SK-N-SH (cell line): ENCODE measurements around the gene JAZF1.

Experiments used
- CHD2 ChIP-seq: fragments of 150-350 bp; IDR thresholded peaks from 2 replicates; pipeline ENCODE4 v1.6.1; 2018; ENCODE audit warnings: low read length; ENCODE audit not compliant: partially characterized antibody
- GABPA ChIP-seq: IDR thresholded peaks from 2 replicates; pipeline ENCODE4 v1.4.0; 2012; ENCODE audit warnings: low read depth, mild to moderate bottlenecking
- GATA2 ChIP-seq: sonication (generic); formaldehyde crosslinking; IDR thresholded peaks from 2 replicates; pipeline ENCODE4 v1.5.0; 2020; ENCODE audit warnings: mild to moderate bottlenecking, missing genetic modification reagents
- NFIC ChIP-seq: IDR thresholded peaks from 2 replicates; pipeline ENCODE4 v1.4.0; 2012; ENCODE audit warnings: borderline replicate concordance
- TF ChIP-seq, protein P1 (sequence below): fragments of 200-600 bp; sonication (generic); IDR thresholded peaks from 2 replicates; pipeline ENCODE4 v1.6.1; 2017; ENCODE audit warnings: antibody characterized with exemption, mild to moderate bottlenecking, moderate library complexity

DNA sequence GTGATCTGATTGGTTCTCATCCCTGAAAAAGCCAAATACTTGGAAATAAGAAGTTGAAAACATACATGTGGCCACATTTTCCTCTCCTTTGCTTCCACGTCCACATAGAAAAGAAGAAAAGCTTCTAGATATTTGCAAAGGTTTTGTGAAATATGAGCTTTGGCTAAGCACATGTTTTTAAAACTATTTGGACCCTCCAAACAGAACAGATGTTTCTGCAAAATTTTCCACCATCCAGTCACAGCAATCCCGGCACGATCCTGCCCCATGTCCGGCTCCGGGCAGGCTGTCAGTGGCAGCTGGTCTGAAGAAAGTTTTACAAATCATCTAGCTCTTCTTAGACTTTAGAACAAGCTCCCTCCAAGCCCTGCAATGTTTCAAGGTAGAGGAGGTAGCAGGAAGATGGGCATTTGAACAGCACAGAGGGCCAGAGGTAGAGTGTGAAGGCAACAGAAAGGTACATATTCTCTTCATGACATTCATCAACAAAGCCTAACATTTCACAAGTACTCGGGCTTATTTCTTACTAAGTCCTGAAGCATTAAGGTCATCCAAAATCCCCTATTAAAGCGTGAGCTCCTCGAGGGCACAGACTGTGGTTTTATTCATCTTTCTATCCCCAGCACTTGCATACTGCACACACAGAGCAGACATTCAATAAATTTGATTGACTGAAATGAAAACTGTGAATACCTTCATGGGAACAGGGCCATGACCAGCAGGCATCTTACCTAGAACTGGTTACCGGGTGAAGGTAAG, 110.1 kb downstream of the JAZF1 start:
- TF ChIP-seq, protein P1, sequence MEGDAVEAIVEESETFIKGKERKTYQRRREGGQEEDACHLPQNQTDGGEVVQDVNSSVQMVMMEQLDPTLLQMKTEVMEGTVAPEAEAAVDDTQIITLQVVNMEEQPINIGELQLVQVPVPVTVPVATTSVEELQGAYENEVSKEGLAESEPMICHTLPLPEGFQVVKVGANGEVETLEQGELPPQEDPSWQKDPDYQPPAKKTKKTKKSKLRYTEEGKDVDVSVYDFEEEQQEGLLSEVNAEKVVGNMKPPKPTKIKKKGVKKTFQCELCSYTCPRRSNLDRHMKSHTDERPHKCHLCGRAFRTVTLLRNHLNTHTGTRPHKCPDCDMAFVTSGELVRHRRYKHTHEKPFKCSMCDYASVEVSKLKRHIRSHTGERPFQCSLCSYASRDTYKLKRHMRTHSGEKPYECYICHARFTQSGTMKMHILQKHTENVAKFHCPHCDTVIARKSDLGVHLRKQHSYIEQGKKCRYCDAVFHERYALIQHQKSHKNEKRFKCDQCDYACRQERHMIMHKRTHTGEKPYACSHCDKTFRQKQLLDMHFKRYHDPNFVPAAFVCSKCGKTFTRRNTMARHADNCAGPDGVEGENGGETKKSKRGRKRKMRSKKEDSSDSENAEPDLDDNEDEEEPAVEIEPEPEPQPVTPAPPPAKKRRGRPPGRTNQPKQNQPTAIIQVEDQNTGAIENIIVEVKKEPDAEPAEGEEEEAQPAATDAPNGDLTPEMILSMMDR, result no peak
- TF ChIP-seq CHD2 (no peak), NFIC (no peak), GABPA (no peak), GATA2 (CRISPR knock-in tag) (no peak)
